Inflammatory macrophage treated with lipopolysaccharide for 1 hour (primary cell): Measurements from ENCODE around the gene USP7.
"Not testable (repeated sequence)": the region's sequence is repeated elsewhere in the genome, so short reads cannot be mapped to it uniquely, and the experiment has no call there.

Source experiments
- DNase-seq, 2 donors: peaks; one replicate each; pipeline ENCODE4 v3.0.0-alpha.2; 2020 to 2022

Gene USP7

DNA sequence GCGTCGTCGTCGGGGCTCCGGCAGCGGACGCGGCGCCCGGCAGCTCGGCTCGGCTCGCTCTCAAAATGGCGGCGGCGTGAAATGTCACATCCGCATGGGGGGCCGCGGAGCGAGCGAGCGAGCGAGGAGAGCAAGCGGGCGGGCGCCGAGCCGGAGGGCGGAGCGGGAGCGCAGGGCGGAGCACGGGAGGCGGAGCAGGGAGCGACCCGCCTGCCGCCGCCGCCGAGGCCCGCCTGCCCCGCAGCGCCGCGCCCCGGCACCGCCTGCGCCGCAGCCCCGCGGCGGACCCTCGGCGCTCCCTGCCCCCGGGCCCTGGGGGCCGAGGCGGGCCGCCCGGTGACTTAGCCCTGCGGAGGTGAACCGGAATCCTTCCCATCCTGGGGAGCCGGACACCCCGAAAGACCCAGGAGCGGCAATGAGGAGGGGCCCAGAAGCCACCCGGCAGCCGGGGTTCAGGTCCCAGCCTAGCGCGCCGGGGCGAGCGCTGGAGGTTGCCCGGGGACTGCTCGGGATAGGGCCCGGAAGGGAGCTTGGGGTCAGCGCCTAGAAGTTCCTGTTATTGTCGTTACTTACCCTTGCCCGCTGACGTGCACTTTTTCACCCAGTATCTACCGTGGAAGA, at the start of gene USP7:
USP7 (minus strand) TSS at position 86 of the 621 bp plus-strand sequence. CDS start 621 bp downstream, outside the sequence.
- peak; percentile 83 to 92 for DNase-seq

DNA sequence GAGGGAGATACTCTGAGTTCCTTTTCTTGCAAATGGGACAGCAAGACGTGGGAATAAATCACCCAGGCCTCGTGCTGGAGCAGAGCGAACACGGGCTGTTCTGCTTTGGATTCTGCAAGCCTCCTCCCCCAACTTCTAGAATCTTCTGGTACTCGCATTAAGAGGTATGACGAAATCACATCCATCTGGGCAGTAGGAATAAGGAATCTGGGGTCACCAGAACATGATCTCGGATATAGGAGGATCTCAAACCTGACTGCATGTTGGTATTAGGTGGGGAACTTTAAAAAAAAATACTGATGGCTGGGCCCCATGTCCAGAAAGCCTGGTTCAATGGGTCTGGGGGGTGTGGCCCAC, 49.8 kb upstream of the USP7 start:
- DNase-seq: no peak

DNA sequence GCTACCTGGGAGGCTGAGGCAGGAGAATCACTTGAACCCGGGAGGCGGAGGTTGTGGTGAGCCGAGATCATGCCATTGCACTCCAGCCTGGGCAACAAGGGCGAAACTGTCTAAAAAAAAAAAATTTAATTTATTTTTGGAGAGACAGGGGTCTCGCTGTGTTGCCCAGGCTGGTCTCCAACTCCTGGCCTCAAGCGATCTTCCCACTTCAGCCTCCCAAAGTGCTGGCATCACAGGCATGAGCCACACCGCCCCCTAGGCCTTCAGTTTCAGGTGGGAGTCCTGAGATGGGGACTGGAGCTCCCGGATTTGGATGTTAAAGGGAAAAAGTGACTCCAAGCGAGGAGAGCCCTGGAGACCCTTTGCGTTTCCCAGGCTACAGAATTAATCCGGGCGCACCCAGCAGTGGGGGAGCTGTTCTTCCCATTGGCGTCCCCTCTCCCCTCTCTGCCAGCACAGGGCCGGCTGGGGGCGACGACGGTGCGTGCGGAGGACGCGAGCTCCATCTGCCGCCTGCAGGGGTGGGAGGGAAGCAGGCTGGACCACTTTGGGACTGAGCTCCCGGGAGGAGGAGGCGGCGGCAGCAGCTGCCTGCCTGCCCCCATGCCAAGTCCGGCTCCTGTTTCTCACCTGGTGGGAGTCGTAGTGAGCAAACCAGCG, 49.3 kb upstream of the USP7 start:
- DNase-seq: no peak

DNA sequence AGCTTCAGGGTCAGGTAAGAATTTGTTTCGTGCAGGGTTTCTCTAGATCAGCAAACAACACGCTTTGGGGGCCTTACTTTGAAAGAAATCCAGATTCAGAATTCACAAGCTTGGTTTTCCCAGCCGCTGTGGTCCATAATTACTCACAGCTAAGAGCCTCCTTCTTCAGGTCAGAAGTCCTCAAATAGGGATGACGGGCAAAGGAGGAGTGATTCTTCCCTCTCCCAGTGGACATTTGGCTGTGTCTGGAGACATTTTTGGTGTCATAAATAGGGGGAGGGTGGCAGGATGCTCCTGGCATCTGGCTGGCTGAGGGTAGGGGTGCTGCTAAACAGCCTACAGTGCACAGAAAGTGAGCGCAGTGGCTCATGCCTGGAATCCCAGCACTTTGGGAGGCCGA, 48.6 kb upstream of the USP7 start:
- DNase-seq: no peak

GRCh38 chr16:9008601-9009260, 45.0 kb upstream of the USP7 start:
- peak; percentile 79 to 96 for DNase-seq

- DNase-seq: peak; percentile 62 to 95
These were observed 43.6 kb upstream of the USP7 start for GRCh38 chr16:9007177-9007794.

DNA sequence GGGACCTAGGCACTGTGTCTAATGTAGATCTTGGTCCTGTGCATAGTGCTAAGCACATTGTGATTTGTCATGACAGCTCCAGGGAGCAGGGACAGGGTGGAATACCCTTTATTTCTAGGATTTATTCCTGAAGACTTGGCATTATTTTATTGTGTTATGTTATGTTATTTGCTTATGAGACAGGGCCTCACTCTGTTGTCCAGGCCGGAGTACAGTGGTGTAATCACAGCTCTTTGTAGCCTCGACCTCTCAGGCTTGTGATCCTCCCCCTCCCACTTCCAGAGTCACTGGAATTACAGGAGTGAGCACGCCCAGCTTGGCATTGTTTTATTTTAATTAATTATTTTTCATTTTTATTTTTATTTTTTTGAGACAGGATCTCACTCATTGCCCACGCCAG, 40.5 kb upstream of the USP7 start:
- no peak for DNase-seq

GRCh38 chr16:9003763-9004162, 40.1 kb upstream of the USP7 start:
- no peak for DNase-seq

- DNase-seq: no peak
These were observed 39.6 kb upstream of the USP7 start for GRCh38 chr16:9003322-9003721.

DNA sequence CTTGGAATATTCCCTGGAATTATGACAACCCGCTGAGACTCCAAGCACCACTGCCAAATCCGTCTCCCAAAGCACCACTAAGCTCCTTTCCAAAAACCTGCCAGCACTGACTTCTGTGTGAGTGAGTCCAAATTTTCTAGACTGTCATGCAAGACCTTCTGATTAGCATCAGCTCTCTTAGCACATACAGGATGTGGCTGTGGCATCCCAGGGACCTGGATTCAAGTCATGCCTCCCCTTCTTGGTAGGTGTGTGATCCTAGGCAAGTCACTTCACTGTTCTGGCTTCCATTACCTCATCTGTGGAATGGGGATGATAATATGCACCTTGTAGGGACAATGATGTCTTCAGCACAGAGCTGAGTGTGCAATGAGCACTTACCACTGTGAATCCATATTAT, 38.3 kb upstream of the USP7 start:
- DNase-seq: no peak

GRCh38 chr16:9000664-9001063, 37.0 kb upstream of the USP7 start:
- DNase-seq: no peak

GRCh38 chr16:8999800-9000199, 36.1 kb upstream of the USP7 start:
- DNase-seq: no peak

- DNase-seq: peak; percentile 25 to 56
These were observed 34.4 kb upstream of the USP7 start for GRCh38 chr16:8998108-8998507.

DNA sequence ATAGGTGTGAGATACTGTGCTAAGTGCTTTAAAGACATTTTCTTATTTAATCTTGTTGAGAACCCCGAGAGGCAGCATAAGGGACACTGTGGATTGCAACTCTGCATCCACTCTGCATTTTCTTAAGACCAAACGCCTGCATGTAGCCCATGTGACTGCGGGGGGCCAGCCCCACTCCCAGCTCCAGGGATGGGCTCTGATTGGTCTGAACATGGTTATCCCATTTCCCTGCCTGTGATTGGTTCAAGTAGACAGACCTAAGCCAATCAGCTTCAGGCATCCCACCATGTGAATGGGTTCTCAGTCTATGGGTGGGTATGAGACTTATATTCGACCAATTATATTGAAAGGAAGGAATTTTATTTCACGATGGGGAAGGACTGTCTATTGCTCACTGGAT, 33.2 kb upstream of the USP7 start:
- DNase-seq: peak in 1 of 2 donors; percentile 17

DNA sequence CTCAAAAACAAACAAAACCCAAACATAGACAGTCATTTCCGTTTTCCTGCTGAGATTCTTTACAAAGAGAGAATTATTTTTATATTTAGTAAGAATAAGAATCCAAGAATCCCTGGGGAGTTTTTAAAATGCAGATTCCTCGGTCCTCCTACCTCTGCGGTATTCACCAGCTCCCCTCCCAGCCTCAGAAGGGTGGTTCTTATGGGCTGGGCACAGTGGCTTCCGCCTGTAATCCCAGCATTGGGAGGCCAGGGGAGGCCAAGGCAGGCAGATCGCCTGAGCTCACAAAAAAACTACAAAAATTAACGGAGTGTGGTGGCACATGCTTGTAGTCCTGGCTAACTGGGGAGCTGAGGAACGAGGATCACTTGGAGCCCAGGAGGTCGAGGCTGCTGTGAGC, 26.7 kb upstream of the USP7 start:
- no peak for DNase-seq

DNA sequence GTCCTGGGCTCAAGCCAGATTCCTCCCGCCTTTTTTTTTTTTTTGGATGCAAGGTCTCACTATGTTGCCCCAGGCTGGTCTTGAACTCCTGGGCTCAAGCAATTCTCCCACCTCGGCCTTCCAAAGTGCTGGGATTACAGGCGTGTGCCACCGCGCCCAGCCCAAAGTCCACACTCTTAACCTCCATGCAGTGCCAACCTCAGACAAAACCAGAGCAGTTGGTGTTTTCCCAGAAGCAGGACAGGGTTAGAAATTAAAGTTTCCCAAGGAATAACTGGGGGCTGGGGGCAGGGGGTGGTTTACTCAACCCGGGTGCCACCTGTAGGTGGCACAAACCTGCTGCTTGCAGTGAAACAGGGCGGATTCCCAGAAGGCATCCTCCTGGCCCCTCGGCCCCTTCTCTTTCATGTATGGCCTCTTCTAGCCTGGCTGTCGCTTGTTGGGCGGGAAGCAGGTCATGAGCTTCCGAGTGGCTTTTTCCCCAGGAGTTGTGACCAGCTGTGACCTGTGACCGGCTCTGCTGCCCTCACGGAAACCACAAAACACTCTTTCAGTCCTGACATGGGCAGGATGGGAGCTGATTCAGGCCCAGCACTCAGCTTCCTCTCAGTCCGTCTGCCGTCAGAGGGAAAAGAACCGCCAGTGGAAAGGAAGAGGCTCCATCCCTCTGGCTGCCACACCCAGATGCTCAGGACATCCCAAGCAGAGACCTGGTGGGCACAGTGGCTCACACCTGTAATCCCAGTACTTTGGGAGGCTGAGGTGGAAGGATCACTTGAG, 25.6 kb upstream of the USP7 start:
- no peak for DNase-seq

- no peak for DNase-seq
These were observed 23.1 kb upstream of the USP7 start for GRCh38 chr16:8986818-8987191.

DNA sequence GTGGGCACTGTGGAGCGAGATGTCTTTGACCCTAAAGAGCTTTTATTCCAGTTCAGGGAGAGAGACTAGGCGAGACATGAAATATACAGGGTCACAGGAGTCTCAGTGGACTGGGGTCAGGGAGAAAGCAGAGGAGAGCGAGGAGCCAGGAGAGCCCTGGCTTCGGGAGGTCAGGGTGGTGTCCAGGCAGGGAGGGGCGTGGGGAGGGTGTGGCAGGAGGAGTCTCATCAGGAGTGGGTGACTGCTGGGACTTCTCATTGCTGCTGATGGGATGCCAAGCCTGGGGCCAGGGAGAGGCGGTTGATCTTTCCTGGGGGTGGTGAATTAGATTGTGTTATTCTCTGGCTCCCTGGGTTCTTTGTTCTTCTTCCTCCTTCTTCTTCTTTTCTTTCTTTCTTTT, 22.4 kb upstream of the USP7 start:
- no peak for DNase-seq

DNA sequence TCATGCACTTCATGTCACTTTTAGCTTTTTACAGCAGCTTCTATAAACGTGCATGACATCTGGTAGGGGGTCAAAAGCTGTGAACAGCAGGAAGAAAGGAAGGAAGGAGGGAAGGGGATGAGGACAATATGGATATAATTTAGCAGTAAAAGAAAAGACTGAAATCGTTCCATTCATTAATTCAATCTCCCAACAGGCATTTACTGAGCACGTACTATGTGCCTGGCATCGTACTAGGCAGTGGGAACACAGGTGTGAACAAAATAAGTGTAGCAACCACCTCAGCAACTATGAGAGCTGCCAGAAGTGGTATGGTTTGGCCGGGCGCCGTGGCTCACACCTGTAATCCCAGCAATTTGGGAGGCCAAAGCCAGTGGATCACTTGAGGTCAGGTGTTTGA, 19.1 kb upstream of the USP7 start:
- no peak for DNase-seq

GRCh38 chr16:8981901-8982300, 18.2 kb upstream of the USP7 start:
- DNase-seq: not testable (repeated sequence)

DNA sequence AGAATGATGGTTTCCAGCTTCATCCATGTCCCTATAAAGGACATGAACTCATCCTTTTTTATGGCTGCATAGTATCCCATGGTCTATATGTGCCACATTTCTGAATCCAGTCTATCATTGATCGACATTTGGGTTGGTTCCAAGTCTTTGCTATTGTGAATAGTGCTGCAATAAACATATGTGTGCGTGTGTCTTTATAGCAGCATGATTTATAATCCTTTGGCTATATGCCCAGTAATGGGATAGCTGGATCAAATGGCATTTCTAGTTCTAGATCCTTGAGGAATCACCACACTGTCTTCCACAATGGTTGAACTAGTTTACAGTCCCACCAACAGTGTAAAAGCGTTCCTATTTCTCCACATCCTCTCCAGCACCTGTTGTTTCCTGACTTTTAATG, 12.5 kb upstream of the USP7 start:
- DNase-seq: not testable (repeated sequence)

DNA sequence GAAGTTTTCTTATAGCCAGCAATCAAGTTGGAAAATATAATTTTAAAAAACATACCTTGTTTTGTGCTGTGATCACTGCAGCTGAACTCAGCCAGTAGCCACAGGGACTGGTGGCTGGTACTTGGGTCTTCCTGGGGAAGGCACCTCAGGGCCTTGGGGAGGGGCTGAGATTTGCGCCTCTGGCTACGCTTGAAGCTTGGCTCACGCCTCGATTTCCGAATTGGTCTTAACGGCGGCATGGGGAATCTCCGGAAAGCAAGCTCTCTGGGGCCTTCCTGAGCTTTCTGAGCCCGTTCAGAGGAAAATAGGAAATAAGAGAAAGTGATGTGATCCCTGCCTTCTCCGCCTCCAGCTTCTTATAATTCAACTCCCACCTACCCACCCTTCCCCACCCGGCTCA, 11.3 kb upstream of the USP7 start:
- no peak for DNase-seq
